ENCODE results near the gene FPR2. TPM values are rescaled to one million over a fixed set of nuclear protein-coding genes. Genes with fewer than 3 reads are reported as not detected.

FPR2 gene
- total and polyA plus RNA-seq, 2 experiments from 2014 or later: not detected

DNA sequence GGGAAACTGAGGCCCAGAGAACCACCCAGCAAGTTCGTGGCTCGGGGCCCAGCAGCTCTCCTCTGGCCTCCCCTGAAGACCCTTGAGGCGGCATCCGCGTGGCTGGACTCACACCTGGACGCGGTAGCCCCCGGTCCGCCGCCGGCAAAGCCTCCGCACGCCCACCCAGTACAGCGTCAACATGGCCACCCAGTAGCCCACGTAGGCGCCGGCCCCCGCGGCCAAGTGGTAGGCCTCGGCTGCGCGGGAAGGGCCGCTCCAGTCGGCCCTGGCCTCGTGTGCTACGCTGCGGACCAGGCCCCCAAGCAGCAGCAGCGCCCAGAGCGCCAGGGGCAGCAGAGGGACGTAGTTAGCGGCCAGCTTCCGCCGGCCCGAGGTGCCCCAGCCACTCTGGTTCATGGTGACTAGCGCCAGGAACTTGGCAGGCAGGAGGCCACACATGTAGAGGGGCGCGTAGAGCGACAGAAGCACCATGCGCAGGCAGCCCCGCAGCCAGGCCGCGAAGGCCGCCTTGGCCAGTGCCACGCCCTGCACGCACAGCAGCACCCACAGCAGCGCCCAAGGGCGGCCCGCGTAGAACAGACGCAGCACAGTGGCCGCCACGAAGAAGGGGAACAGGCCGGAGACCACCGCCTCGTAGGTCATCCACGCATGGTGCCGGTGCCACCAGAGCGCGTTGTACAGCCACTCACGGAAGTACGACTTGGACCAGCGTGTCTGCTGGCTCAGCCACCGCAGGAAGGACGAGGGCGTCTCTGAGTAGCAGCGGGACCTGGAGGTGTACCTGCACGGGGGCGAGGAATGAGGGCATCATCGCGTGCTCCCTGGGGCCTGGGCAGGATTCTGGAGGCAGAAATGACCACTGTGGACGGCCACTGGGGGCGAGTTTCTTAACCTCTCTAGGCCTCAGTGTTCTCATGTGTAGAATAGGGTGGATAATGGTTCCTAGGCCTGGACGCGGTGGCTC, 47.4 kb upstream of the FPR2 start (continued):
- TF ChIP-seq STAT1 (IDR thresholded peaks at IDR 0.05; ENCODE audit: unreplicated experiment) (no peak), ZNF114 (CRISPR knock-in tag; IDR thresholded peaks at IDR 0.05) (no peak), CREB1 (CRISPR knock-in tag; IDR thresholded peaks at IDR 0.05; ENCODE audit: low read depth) (no peak)

DNA sequence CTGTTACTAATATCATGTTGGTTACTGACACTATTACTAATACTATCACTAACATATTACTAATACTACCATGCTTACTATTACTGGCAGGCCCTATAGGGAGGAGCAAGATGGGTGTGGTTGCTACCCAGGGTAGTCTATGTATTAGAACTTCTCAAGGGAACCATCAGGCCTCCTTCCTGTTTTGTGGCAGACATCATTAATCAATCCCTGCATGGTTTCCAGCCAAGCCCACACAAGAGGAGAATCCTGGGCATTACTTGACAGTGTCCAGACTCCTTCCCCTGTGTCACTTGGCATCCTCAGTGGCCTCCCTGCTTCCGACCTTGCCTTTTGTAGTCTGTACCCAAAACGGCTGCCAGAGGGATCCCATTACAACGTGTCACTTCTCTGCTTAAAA, 46.1 kb upstream of the FPR2 start:
- no peak overlapping the region for H3K4me2 ChIP-seq
- Mint-ChIP-seq H3K27me3 (ENCODE audit: insufficient read depth, low read depth, poor library complexity) (peaks cover 28% of the 10 kb centered on the region), H3K27ac (no peak overlapping the region), H3K4me1 (peaks cover 4% of the 10 kb centered on the region; the same call in 1 of the 3 replicates), H3K36me3 (ENCODE audit: low read depth) (peaks cover 3% of the 10 kb centered on the region; the same call in 2 of the 3 replicates), H3K9me3 (peaks cover 4% of the 10 kb centered on the region; the same call in 2 of the 3 replicates), H3K4me3 (no peak overlapping the region)
- H3F3A ChIP-seq (replicated peaks; ENCODE audit: low read depth): no peaks in the 10 kb centered on the region
- ATAC-seq (no peak), DNase-seq (ENCODE audit: low spot score) (no peak)
- H3K27ac ChIP-seq (ENCODE audit: low read depth): no peak overlapping the region
- no peaks in the 10 kb centered on the region for H3K79me2 ChIP-seq (replicated peaks; ENCODE audit: insufficient read depth)
- no peak overlapping the region for H3K4me3 ChIP-seq
- H3K36me3 ChIP-seq (ENCODE audit: insufficient read depth): no peaks in the 10 kb centered on the region
- H3K27me3 ChIP-seq (ENCODE audit: insufficient read depth): peaks cover 35% of the 10 kb centered on the region
- H3K4me1 ChIP-seq (ENCODE audit: insufficient read depth): no peaks in the 10 kb centered on the region; the same call in 1 of the 2 replicates
- no peaks in the 10 kb centered on the region for H4K20me1 ChIP-seq (replicated peaks; ENCODE audit: insufficient read depth)
- H2AFZ ChIP-seq: no peak overlapping the region
- no peaks in the 10 kb centered on the region for H3K9me2 ChIP-seq (ENCODE audit: insufficient read depth)
- TF ChIP-seq CREB1 (CRISPR knock-in tag; IDR thresholded peaks at IDR 0.05; ENCODE audit: low read depth) (no peak), STAT1 (IDR thresholded peaks at IDR 0.05; ENCODE audit: unreplicated experiment) (no peak), POLR2AphosphoS5 (IDR thresholded peaks at IDR 0.05; ENCODE audit: low read depth) (no peak), ZNF331 (CRISPR knock-in tag; IDR thresholded peaks at IDR 0.05; ENCODE audit: low read depth) (no peak), EZH2phosphoT487 (IDR thresholded peaks at IDR 0.05; ENCODE audit: unreplicated experiment) (no peak), ZNF114 (CRISPR knock-in tag; IDR thresholded peaks at IDR 0.05) (no peak)
- TF ChIP-seq, protein P1, sequence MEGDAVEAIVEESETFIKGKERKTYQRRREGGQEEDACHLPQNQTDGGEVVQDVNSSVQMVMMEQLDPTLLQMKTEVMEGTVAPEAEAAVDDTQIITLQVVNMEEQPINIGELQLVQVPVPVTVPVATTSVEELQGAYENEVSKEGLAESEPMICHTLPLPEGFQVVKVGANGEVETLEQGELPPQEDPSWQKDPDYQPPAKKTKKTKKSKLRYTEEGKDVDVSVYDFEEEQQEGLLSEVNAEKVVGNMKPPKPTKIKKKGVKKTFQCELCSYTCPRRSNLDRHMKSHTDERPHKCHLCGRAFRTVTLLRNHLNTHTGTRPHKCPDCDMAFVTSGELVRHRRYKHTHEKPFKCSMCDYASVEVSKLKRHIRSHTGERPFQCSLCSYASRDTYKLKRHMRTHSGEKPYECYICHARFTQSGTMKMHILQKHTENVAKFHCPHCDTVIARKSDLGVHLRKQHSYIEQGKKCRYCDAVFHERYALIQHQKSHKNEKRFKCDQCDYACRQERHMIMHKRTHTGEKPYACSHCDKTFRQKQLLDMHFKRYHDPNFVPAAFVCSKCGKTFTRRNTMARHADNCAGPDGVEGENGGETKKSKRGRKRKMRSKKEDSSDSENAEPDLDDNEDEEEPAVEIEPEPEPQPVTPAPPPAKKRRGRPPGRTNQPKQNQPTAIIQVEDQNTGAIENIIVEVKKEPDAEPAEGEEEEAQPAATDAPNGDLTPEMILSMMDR (conservative IDR thresholded peaks at IDR 0.05; ENCODE audit: low read depth in 2 of 2): no peak
- TF ChIP-seq, protein P2, sequence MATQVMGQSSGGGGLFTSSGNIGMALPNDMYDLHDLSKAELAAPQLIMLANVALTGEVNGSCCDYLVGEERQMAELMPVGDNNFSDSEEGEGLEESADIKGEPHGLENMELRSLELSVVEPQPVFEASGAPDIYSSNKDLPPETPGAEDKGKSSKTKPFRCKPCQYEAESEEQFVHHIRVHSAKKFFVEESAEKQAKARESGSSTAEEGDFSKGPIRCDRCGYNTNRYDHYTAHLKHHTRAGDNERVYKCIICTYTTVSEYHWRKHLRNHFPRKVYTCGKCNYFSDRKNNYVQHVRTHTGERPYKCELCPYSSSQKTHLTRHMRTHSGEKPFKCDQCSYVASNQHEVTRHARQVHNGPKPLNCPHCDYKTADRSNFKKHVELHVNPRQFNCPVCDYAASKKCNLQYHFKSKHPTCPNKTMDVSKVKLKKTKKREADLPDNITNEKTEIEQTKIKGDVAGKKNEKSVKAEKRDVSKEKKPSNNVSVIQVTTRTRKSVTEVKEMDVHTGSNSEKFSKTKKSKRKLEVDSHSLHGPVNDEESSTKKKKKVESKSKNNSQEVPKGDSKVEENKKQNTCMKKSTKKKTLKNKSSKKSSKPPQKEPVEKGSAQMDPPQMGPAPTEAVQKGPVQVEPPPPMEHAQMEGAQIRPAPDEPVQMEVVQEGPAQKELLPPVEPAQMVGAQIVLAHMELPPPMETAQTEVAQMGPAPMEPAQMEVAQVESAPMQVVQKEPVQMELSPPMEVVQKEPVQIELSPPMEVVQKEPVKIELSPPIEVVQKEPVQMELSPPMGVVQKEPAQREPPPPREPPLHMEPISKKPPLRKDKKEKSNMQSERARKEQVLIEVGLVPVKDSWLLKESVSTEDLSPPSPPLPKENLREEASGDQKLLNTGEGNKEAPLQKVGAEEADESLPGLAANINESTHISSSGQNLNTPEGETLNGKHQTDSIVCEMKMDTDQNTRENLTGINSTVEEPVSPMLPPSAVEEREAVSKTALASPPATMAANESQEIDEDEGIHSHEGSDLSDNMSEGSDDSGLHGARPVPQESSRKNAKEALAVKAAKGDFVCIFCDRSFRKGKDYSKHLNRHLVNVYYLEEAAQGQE (IDR thresholded peaks at IDR 0.05; ENCODE audit: unreplicated experiment): no peak
- TF ChIP-seq, protein P3, sequence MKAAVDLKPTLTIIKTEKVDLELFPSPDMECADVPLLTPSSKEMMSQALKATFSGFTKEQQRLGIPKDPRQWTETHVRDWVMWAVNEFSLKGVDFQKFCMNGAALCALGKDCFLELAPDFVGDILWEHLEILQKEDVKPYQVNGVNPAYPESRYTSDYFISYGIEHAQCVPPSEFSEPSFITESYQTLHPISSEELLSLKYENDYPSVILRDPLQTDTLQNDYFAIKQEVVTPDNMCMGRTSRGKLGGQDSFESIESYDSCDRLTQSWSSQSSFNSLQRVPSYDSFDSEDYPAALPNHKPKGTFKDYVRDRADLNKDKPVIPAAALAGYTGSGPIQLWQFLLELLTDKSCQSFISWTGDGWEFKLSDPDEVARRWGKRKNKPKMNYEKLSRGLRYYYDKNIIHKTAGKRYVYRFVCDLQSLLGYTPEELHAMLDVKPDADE (IDR thresholded peaks at IDR 0.05): no peak
- TF ChIP-seq, protein P4, sequence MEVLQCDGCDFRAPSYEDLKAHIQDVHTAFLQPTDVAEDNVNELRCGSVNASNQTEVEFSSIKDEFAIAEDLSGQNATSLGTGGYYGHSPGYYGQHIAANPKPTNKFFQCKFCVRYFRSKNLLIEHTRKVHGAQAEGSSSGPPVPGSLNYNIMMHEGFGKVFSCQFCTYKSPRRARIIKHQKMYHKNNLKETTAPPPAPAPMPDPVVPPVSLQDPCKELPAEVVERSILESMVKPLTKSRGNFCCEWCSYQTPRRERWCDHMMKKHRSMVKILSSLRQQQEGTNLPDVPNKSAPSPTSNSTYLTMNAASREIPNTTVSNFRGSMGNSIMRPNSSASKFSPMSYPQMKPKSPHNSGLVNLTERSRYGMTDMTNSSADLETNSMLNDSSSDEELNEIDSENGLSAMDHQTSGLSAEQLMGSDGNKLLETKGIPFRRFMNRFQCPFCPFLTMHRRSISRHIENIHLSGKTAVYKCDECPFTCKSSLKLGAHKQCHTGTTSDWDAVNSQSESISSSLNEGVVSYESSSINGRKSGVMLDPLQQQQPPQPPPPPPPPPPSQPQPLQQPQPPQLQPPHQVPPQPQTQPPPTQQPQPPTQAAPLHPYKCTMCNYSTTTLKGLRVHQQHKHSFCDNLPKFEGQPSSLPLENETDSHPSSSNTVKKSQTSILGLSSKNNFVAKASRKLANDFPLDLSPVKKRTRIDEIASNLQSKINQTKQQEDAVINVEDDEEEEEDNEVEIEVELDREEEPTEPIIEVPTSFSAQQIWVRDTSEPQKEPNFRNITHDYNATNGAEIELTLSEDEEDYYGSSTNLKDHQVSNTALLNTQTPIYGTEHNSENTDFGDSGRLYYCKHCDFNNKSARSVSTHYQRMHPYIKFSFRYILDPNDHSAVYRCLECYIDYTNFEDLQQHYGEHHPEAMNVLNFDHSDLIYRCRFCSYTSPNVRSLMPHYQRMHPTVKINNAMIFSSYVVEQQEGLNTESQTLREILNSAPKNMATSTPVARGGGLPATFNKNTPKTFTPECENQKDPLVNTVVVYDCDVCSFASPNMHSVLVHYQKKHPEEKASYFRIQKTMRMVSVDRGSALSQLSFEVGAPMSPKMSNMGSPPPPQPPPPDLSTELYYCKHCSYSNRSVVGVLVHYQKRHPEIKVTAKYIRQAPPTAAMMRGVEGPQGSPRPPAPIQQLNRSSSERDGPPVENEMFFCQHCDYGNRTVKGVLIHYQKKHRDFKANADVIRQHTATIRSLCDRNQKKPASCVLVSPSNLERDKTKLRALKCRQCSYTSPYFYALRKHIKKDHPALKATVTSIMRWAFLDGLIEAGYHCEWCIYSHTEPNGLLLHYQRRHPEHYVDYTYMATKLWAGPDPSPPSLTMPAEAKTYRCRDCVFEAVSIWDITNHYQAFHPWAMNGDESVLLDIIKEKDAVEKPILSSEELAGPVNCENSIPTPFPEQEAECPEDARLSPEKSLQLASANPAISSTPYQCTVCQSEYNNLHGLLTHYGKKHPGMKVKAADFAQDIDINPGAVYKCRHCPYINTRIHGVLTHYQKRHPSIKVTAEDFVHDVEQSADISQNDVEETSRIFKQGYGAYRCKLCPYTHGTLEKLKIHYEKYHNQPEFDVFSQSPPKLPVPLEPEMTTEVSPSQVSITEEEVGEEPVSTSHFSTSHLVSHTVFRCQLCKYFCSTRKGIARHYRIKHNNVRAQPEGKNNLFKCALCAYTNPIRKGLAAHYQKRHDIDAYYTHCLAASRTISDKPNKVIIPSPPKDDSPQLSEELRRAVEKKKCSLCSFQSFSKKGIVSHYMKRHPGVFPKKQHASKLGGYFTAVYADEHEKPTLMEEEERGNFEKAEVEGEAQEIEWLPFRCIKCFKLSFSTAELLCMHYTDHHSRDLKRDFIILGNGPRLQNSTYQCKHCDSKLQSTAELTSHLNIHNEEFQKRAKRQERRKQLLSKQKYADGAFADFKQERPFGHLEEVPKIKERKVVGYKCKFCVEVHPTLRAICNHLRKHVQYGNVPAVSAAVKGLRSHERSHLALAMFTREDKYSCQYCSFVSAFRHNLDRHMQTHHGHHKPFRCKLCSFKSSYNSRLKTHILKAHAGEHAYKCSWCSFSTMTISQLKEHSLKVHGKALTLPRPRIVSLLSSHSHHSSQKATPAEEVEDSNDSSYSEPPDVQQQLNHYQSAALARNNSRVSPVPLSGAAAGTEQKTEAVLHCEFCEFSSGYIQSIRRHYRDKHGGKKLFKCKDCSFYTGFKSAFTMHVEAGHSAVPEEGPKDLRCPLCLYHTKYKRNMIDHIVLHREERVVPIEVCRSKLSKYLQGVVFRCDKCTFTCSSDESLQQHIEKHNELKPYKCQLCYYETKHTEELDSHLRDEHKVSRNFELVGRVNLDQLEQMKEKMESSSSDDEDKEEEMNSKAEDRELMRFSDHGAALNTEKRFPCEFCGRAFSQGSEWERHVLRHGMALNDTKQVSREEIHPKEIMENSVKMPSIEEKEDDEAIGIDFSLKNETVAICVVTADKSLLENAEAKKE (CRISPR knock-in tag; IDR thresholded peaks at IDR 0.05): no peak
